ENCODE data around the gene HMGXB4. TPM values are rescaled to one million over a fixed set of nuclear protein-coding genes. Genes with fewer than 3 reads are reported as not detected.

Gene HMGXB4
- total and polyA plus RNA-seq, 8 donors, result 4.8 to 31.0 (median 13.4) TPM

- WGBS, 5 donors, result 17 to 25% (median 20%) methylated on average over 9 to 13 of the region's 13 CpGs
- Histone ChIP-seq H3K9me3 (no peaks in the 10 kb centered on the region), H3K27ac (peak overlapping the region; percentile 92 to 99 (median 96)), H3K36me3 (peaks cover 5 to 18% (median 10%) of the 10 kb centered on the region in 4 donors), H3K27me3 (no peaks in the 10 kb centered on the region), H3K4me1 (peaks cover 6 to 26% (median 21%) of the 10 kb centered on the region in 4 donors), H3K4me3 (peak overlapping the region; percentile 62 to 91 (median 73))
- intact Hi-C loops (cut with DNase I; ENCODE audit: low total_unique reads), result no loop called here
- TF ChIP-seq CTCF (IDR thresholded peaks at IDR 0.05), result peak in 1 of 7 experiments; percentile 19
- TF ChIP-seq POLR2A (IDR thresholded peaks at IDR 0.05), result no peak
- no peak for DNase-seq
Measured at GRCh38 chr22:35299217-35299672, 42.0 kb downstream of the HMGXB4 start.

GRCh38 chr22:35299673-35300499 lies 42.6 kb downstream of the HMGXB4 start, which contains the start of gene TOM1:
TOM1 (plus strand) TSS chr22:35299894; CDS start chr22:35299929, 35 bp downstream.
- TF ChIP-seq POLR2AphosphoS5 (IDR thresholded peaks at IDR 0.05) (peak; percentile 74 to 89 (median 89)), EP300 (IDR thresholded peaks at IDR 0.05) (no peak), POLR2A (IDR thresholded peaks at IDR 0.05) (peak in 2 of 4 donors; percentile 12 to 44), CTCF (IDR thresholded peaks at IDR 0.05) (no peak)
- intact Hi-C loops (cut with DNase I; ENCODE audit: low total_unique reads), result no loop called here
- 0% methylated on average over 10 to 64 of the region's 64 CpGs for WGBS, 5 donors
- no peaks in the 10 kb centered on the region for H3K9me3 ChIP-seq
- peaks cover 6 to 26% (median 21%) of the 10 kb centered on the region in 4 donors for H3K4me1 ChIP-seq
- DNase-seq, result peak; percentile 98 to 99
- peaks cover 4 to 12% (median 4%) of the 10 kb centered on the region in 4 donors for H3K36me3 ChIP-seq
- H3K27ac ChIP-seq, result peak within 1 kb of the TSS; percentile 92 to 99 (median 96)
- H3K27me3 ChIP-seq, result no peaks in the 10 kb centered on the region
- H3K4me3 ChIP-seq, result peak within 1 kb of the TSS; percentile 62 to 91 (median 73)

GRCh38 chr22:35301372-35301874 lies 44.1 kb downstream of the HMGXB4 start:
- no peak for TF ChIP-seq POLR2A (IDR thresholded peaks at IDR 0.05)
- peak in 1 of 3 donors; percentile 31 for TF ChIP-seq POLR2AphosphoS5 (IDR thresholded peaks at IDR 0.05)
- WGBS, 5 donors, result 67 to 81% (median 75%) methylated on average over 17 of the region's 17 CpGs

GRCh38 chr22:35303029-35303624 lies 45.8 kb downstream of the HMGXB4 start:
- intact Hi-C loops (cut with DNase I; ENCODE audit: low total_unique reads), result no loop called here
- 89 to 96% (median 92%) methylated on average over 5 of the region's 5 CpGs for WGBS, 5 donors
- no peaks in the 10 kb centered on the region for H3K27me3 ChIP-seq
- TF ChIP-seq CTCF (IDR thresholded peaks at IDR 0.05), result no peak
- H3K27ac ChIP-seq, result no peak overlapping the region
- H3K4me1 ChIP-seq, result peaks cover 17 to 54% (median 34%) of the 10 kb centered on the region in 4 donors
- H3K36me3 ChIP-seq, result peaks cover 0 to 3% (median 0%) of the 10 kb centered on the region in 4 donors
- DNase-seq, result no peak
- no peak overlapping the region for H3K4me3 ChIP-seq
- H3K9me3 ChIP-seq, result no peaks in the 10 kb centered on the region

More at GRCh38 chr22:35301372-35301874, 44.1 kb downstream of the HMGXB4 start:
- DNase-seq, result peak in 1 of 2 donors; percentile 37
- intact Hi-C loops (cut with DNase I; ENCODE audit: low total_unique reads), result no loop called here
- peaks cover 0 to 6% (median 0%) of the 10 kb centered on the region in 4 donors for H3K36me3 ChIP-seq
- peak overlapping the region in 4 of 5 donors; percentile 92 to 99 (median 97) for H3K27ac ChIP-seq
- no peaks in the 10 kb centered on the region for H3K27me3 ChIP-seq
- H3K4me3 ChIP-seq, result peak overlapping the region in 2 of 4 donors; percentile 70 to 91
- peaks cover 13 to 38% (median 25%) of the 10 kb centered on the region in 4 donors for H3K4me1 ChIP-seq
- no peaks in the 10 kb centered on the region for H3K9me3 ChIP-seq
